GOT3 (cell line): Measurements from ENCODE around the gene MPRIP.

Source experiments
- DNase-seq: peaks from one replicate; lab custom pipeline; 2025; ENCODE audit warnings: mixed read lengths; lab: John Stamatoyannopoulos, UW

The MPRIP gene

DNA sequence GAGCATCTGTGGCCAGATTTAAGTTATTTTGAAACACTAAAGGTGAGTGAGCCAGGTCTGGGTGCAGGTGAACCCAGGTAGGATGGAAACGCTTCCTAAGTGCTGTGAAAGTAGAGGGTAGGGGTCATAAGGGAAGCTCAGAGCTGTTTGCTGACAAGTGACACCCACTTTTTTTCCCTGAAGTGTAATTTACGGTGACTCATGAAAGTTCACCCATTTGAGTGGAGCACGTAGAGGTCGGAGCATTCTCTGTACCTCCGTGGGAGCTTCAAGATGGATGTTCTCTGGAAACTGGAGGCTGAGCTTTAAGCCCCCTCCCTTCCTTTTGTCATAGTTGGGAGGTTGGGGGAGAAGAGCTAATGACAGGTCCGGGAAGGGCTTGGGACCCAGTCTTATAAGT is 44.3 kb downstream of the MPRIP start:
- DNase-seq: no peak

GRCh38 chr17:17087424-17088015 is 45.3 kb downstream of the MPRIP start:
- DNase-seq: no peak

DNA sequence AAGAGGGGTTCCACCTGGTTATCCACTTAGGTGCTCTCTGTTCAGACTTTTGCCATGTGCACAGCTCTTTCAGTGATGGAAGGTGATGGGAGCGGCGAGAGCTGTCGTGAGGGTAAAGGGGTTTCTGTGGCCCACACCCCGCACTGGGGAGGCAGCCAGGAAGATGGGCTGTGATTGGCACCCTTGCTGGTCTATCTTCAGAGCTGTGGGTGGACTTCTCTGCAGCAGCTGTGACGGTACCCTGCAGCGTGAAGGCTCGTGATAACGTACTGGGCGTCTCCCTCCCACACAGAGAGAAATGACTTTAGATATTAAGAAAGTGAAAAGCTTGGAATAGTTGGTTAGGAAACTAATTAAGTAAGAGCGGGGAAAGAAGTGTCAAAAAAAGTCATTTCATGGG is 45.8 kb downstream of the MPRIP start:
- DNase-seq: no peak

DNA sequence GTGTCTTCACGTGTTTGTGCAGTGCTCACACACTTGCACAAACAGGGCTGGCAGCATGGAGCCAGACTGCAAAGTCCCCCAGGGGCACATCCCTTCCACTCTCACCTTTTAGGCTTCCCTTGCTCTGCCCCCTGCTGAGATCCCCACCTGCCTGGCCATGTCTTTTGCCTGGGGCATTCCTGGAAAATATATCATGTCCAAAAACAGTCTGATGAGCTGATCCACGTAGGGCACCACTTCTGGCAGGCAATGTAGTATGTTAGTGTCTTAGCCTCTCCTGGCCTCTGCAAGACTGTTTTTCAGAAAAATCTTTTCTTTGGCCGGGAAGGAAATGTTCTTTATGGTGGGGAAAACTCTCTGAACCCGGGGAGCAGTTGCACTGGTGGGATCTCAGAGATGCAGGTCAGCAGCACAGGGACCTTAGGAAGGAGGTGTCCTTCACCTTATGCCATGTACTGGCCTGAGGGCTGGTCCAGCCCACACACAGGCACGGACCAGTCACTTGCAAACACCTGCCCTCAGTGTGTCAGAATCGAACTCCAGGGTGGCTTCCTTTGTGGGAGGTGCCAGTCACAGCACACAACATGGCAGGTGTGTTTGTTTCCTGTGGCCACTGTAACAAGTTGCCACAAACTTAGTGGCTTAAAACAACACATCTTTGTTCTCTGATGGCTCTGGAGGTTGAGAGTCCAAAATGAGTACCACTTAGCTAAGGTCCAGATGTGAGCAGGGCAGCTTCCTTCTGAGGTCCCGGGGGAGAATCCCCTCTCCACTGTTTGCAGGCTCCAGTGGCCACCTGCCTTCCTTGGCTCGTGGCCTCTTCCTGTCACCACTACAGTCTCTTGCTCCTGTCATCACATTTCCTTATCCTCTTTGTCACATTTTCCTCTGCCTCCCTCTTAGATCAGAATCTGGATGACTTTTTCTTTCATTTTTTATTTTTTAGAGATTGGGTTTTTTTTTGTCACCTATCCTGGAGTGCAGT is 46.6 kb downstream of the MPRIP start:
- no peak for DNase-seq

- no peak for DNase-seq
Observed at GRCh38 chr17:17089796-17090641, 47.8 kb downstream of the MPRIP start.

DNA sequence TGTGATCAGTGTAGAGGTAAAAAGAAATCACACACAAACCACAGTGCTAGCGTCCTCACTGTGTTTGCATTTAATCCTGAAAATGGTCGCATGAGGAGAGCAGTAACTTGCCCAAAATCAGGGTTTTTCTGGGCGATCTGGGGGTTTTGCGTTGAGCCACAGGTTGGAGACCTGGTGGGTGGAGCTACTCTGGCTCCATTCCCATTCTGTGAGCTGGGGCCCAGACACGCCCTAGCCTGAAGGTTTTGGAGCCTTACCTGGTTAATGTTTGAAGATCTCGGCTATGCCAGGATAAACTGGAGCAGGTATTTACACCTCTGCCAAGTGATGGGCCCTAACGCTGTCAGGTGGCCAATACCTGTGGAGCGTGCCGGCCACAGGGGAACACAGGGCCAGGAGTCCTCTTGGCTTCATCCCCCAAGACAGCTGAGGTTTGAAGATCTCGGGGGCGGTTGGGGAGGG is 48.4 kb downstream of the MPRIP start:
- DNase-seq: no peak

- DNase-seq: no peak
Observed at GRCh38 chr17:17091276-17091675, 49.0 kb downstream of the MPRIP start.

DNA sequence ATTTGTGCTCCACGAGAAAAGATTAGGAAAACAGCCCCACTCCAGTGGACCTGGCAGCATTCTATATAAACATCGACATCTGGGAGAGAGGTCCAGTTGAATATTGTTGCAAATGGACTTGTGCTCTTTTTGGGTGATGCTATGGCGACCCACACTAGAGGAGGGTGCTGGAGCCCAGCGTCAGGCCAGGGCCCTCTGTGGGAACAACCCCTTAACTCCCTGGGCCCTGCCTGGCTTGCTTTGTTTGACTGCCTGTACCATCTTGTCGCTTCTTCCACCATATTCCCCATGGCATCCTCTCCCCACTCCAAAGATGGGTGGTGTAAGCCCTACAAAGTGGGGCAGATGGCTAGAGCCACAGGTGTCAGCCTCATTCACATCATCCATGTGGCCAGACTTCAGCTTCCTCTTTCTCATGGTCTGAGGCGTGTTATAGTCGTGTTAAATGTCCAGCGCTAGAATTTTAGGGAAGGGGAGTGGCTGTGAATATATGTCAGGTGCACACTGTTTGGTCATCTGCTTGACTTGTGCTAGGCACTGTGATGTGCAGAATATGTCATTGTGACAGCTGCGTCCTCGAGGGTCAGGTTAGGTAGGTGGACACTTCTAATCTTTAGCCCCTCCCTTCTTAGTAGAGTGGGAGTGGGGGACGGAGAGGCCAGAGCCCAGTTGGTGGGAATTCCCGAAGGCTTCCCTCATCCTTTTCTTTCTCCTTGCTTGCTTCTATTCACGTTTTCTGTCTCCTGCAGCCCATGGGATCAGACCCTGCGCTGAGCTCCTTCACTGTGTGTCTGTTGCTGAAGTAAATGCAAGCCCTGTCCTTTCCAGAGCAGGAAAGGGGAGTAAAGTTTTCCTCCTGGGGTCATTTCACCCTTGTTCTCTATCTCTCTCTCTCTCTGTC is 49.8 kb downstream of the MPRIP start:
- DNase-seq: no peak

- no peak for DNase-seq
Observed at GRCh38 chr17:17093764-17094163, 51.5 kb downstream of the MPRIP start.

DNA sequence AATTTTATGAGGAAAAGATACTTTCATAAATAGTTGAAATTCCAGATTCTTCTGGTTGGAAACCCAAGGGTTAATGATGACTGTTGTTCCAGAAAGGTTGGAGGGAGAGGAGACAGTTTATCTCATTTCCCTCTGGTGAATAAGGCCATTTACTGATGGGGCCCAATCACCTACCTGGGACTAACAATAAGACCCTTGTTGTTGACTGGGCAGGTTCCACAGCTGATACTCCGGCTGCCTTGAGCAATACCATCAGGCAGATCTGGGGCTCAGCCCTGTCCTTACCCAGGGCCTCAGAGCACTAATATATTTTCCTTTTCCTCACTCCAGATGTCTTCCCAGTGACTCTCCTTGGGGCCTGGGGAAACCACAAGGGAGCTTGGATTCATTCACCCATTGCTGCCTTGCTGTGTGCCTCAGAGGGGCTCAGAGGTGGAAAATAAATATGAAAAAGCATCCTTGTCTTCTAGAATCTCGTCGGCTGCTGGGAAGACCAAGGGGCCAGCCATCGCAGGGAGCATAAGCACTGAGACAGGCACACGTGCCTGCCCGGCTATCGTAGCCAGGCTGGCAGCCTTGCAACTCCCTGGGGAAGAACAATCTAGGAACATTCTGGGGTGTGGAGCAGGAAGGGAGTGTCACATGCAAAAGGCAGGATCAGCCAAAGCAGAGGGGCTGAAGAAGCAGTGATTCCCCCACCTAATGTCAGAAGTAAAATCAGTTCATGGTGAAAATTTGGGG is 54.4 kb downstream of the MPRIP start:
- no peak for DNase-seq

GRCh38 chr17:17097763-17098345 is 55.6 kb downstream of the MPRIP start:
- DNase-seq: no peak

GRCh38 chr17:17098551-17099179 is 56.4 kb downstream of the MPRIP start:
- no peak for DNase-seq

DNA sequence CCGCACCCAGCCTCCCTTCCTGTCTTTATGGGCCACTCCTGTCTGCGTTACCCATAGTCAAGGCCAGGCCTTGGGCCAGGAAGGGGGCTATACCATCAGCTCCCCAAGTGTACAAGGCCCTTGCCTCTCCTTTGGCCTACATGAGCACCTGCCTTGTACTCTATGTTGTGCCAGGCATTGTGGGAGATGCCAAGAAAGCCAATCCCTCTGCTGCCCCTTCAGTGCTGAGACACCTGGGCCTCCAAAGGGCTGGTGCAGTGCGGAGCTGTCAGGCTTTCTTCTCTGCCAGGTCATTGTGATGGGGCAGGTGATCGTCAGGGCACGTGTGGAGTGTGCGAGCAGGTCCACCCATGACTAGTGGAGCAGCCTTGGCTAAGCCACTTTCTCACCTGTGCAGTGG is 59.9 kb downstream of the MPRIP start:
- DNase-seq: no peak

DNA sequence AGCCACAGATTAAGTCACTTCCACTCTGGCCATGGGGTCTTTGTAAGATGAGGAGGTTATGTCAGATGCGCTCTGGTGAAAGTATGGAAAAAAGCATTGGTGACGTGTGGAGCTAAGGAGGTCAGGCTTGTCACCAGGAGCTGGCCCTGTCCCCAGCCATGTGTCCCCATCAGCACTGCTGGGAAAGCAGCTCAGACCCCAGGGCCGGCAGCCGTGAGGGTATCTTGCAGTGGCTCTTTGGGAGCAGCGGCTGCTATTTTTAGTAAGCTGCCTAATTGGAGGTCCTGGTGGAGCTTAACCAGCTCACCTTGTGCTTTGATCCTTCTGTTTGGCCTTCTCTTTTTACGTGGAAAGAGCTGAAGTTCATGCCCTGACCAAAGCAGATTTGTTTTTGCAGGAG is 60.9 kb downstream of the MPRIP start:
- DNase-seq: no peak

DNA sequence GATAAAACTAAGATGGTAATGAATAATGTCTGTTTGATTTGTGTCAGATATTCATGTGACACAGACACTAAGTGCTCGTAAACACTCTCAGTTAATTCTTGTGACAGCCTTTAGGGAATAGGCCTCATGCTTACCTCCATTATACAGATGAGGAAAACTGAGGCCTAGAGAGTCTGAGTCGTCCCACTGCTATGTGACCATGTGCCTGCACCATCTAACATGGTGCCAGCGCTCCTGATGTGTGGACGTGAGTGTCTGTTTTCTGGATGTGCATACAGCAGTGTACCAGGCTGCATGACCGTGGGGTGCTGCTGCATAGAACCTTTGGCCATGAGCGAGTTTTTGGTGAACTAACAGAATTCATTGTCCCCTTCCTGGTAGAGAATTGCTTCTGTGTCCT is 61.8 kb downstream of the MPRIP start:
- DNase-seq: no peak

DNA sequence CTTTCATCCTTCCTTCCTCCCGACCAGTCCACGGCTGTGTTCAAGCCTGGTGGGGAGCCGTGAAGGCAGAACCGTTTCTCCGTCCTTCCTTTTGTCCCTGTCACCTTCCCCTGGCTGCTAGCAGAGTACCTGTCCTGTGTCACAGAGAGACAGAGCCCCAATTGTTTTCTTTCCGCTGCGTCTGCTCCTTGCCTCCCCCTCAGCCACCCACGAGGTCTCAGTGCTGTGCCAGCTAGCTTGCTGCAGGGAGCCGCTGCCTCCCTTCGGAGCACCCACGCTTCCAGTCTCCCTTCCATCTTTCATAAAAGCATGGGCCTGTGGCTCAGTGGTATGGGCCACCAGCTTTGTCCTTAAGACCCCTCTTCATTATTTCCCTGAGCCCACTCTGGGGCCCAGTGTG is 62.2 kb downstream of the MPRIP start:
- DNase-seq: no peak

DNA sequence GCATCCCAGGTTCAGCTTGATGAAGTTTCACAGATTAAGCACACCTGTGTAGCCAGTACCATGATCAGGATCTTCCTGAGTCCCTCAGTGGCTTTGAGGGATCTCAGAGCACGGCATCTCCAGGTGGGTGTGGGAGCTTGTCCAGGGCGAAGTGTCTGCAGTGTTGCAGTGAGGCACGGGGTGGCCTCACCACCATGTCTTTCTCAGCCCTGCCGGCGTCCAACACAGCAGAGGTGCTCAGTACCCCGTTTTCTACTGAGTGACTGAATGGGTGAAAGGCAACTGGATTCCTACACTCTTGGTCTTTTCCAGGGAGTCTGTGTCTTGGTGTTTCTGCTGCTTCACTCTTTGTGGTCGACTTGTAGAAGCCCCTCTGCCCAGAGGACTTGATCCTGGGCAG is 63.7 kb downstream of the MPRIP start:
- no peak for DNase-seq

DNA sequence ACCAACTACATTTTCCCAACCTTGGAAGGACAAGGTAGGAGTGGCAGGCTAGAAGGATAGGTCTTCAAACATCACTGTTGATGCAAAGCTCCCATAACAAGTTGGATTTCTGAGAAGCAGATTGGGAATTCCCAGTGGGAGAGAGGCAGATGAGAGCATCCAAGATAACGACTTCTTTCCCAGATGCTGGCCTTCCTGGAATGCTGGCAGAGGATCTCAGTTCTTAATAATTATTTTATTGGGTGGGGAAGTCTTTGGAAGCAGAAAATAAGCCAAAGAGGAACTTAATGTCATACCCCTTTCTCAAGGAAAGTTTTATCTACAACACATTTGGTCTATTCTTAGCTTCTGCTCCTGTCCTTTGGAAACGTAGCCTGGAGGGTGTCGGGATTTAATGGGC is 64.5 kb downstream of the MPRIP start:
- DNase-seq: no peak

DNA sequence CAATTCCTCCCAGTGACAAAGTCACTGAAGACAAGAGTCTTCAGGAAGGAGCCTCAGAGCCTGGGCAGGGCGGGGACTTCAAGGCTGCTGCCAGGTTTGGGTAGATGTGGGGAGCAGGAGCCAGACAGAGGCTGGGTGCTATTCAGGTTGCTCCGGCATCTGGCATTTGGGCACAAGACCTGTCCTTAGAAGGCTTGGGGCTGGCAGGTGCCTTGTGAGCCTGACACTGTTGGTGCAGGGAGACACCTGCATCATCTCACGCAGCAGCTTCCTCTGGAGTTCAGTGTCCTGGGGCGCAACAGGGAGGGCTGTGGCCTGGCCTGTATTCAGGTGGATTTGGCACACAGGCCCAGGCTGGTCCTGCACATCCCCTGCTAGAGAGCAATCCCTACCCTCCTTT is 65.0 kb downstream of the MPRIP start:
- DNase-seq: no peak

DNA sequence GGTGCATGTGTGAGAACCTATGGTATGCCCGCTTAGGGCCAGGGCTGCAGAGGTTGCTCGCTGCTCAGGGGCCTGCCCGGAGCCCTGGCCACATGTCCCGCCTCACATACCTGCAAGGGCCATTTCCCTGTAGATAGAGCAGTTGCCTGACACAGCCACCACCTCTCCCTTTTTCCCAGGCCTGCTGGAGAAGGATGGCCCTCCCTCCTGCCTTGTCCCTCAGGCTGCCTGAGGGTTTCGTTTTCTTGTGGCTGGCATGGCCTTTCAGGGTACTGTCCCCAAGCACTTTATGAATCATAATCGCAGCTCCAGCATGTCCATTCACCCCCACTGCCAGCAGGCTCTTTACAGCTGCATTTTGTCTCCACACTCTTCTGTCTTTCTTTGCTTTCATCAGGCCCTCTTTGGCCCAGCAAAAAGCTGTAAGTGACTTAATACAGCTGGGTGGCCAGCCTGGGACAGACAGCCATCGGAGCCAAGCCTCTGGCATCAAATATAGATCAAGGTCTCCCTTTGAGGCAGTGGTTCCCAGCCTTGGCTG is 65.7 kb downstream of the MPRIP start:
- DNase-seq: no peak
